Hematopoietic multipotent progenitor cell treated with erythropoietin and hydrocortisone succinate and interleukin-3 and kit ligand, for 6 days (in vitro differentiated cells): Measurements from ENCODE around the gene DHX32.

Experiments
- DNase-seq: peaks from one replicate; pipeline ENCODE4 v3.0.0-alpha.2; 2015

Gene DHX32

DNA sequence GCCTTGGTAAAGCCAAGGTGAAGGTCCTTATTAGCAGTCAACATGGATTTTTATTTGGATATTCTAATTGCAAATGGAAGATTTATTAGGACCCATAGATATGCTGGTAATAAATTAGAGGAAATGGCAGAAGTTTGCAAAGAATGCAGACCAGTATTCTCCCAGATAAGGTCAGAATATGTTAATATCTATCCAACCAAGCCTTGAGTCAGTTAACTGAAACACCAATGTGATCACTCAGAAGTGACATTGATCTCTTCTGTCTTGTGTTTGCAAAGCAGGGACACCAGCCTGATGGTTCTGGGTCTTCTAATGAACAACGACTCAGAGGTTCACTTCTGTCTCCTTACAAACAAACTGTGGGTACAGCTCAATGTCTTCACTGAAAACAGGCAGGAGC lies 79.5 kb downstream of the DHX32 start:
- peak; percentile 36 for DNase-seq

DNA sequence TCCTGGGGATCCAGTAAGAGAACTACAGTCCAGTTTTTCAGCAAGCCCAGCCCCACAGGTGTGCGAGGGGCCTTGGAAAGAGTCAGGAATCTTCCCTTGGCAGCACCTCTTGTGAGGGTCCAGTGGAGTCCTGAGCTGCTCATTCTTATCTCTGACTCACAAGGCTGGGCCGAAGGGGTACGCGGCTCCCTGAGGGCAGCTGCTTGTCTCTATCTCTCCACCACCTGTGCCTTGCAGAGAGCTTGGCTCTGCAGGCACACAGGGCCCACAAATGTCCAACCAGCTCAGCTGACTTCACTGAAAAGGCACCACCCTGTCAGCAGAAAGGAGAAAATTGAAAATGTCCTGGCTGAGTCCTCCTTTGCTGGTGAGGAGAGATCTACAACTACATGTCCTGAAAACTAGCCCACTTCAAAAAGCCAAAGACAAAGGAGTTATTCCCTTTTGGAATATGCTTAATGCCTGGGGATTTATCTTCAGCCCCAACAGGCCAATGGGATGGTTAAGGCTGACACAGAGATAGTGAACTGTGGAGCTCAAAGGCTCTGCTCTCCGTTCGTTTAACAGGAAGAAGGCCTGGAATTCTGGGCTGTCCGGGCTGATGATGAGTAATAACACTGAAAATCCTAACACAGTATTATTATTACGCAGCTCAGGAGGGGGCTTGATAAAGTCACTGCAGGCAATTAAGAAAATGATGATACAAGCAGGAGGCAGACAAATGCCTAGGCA lies 81.5 kb downstream of the DHX32 start:
- DNase-seq = peak; percentile 83

DNA sequence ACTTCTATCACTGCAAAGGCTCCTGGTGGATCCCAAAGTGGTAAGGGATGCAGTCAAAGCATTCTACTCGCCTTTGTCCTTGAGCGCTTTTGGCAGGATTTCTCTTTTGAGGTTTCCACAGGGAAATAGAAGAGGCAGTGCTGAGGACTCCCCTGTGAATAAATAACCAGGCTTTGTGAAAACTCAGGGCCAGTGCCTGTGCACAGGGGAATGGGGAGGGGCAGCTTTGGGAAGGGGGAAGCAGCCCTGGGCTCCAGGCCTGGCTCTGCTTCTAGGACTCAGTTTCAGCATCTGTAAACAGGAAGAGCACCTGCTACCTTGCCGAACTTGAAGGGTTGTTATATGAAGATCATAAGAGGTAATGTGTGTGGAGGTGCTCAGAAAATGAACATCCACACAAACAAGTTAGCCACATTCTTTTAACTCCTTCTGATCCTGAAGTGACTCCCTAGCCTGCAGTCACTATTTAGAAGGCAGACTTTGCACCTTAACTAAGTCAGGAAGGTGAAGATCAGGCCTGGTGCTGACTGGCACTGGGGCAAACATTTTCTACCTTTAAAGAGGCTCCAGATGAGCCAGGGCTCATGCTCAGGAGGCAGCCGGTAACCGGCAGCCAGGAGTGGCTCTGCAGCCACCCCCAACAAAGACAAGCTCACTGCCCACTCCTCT lies 83.0 kb downstream of the DHX32 start:
- no peak for DNase-seq

DNA sequence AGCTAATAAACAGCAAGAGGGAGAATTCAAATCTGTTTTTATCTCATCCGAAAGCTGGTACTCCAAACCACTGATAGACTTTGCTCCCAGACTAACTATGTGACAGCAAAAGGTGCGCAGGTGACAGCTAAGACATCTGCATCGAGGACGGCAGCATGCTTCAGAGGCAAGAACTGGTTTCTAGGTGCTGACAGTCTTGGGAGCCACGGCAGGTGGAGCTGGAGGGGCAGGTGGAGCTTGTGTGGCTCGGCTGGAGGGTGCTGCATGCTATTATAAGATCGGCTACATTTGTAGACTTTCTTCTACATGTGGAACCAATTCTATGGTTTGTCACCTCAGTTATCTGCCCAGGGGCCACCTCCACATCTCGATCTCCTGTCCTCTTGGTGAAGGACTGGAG lies 83.7 kb downstream of the DHX32 start:
- no peak for DNase-seq

DNA sequence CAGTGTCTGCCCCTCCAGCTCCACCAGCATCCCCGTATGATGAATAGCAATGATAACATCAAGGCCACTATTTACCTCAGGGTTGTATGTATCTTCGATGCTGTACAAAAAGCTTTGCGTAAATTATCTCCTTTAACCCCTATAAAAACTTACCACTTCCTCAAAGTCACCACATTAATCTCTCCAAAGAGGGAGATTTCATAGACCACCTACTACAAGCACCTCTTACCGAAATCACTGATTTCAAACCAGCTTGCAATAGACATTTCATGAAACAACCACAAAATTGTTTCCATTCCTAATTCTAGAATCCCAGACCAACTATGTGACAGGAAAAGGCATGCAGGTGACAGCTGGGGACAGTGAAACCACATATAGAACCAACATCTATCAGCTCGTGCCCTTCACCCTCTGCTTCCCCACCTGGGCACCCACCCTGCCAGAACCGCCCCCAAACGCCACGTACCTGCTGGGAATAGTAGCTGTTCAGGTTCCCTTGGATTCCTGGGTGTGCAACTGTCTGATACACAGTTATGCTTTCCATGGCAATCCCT lies 85.4 kb downstream of the DHX32 start:
- DNase-seq = no peak

DNA sequence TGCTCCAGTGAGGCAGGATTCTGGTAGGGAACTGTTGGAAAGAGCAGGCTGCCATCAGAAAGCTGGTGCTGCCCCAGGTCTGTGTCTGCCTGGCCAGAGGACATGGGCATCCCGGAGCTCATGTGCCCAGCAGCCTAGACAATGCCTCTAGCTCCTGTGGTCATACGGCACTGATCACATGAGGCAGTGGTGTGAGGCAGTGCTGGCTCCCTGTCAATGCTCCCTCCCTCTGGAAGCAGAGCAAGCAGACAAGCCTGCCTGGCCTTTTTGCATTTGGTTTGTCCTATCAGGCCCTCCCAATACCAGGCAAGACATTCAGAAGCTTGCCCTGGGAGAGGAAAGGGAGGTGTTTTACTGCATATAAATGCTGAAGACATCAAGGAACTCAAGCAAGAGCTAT lies 86.0 kb downstream of the DHX32 start:
- DNase-seq = no peak

DNA sequence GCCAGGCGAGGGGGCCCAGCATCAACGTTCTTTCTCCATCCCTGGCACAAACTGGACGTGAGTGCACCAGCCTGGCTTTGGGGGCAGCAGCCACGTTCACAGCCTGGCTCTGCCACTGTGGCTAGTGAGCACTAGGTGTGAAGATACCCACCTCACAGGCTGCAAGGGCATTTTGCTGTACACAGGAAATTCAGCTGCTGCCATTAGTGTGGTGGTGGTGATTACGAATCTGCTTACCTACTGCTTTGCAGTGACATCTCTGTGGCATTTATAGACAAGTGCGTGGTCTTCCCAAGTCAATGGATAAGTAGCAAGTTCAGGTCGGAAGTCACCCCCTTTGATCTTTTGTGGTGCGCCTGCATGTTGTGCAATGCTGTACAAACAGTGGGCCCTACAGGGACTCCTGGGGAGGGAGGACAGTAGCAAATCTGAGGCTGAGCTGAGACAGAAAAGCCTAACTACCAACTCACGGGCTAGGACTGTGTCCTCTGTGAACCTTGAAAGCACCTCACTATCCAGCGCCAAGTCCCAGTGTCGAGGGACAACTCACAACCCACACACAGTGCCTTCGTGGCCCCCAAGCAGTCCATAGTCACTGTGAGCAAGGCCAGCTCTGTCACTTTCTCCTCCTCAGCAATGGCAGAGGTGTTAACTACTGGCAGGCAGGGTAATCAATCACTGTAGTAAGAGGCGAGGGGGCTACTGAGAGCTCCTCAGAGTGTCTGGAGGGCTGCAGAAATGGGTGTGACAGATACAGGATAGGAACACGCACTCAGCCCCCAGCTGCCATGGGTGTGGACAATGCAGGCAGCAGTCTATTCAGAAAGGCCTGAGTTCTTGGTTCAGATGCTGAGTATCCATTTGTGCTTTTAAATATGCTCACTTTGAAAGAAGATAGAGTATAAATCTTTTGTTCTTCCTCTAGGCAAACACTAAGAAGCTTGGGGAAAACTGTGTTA lies 88.5 kb downstream of the DHX32 start:
- no peak for DNase-seq

DNA sequence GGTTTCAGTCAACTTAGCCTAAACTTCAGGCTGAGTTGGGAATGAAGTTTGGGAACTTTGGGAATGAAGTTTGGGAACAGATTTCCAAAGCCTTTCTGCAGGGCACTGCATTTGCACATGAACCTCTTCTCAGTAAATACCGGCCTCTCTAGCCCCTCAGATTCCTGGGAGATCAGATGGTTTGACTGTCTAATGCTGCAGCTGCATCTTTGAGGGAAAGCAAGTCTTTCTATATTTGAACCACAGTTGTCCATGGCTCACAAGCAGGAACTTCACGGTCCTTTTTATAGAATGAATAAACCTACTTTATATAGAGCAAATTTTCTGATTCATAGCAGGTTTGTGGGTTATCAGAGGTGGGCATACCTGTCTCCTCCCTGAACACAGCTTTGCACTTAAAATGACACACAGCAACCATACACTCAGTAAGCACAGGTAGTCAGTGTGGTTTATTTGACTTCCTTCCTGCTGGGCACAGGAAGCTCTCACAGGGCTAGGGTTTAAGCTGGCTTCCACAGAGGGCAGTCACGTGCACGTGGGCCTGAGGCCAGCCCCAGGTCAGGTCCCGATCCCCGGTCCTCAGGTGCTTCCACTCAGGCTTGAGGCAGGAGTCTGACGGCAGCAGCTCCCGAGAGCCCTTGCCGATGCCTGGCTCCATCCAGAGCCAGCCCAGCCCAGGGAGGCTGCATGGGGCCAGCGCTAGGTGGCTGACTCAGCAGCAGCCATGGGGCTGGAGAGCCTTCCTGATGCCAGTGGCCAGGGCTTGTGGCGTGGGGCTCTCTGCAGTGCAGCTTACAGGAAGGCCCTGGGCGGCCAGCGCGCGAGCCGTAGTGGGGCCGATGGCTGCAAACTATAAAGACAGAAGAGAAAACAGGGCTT lies 92.7 kb downstream of the DHX32 start:
- DNase-seq = no peak
